Tongue (tissue), 2 donors: ENCODE results near the gene AWAT2. TPM values are rescaled to one million over a fixed set of nuclear protein-coding genes. Genes with fewer than 3 reads are reported as not detected.
"Not testable (repeated sequence)": the region's sequence is repeated elsewhere in the genome, so short reads cannot be mapped to it uniquely, and the experiment has no call there.

Experiments used
- DNase-seq: peaks from one replicate; pipeline ENCODE4 v3.0.0-alpha.2; 2015
- total RNA-seq: library from RNA; depleted of rRNA; stranded (reverse); fragments of >200 nt; gene quantifications from one replicate; pipeline ENCODE4 v1.2.3, GENCODE V29; 2014

Gene AWAT2
- total RNA-seq, 1 donor from 2014 or later, result not detected

GRCh38 chrX:70041993-70042392 lies 7.7 kb downstream of the AWAT2 start:
- no peak for DNase-seq

- DNase-seq, result no peak
Measured at GRCh38 chrX:70039758-70040157, 10.0 kb downstream of the AWAT2 start.

- no peak for DNase-seq
Measured at GRCh38 chrX:70038951-70039350, 10.8 kb downstream of the AWAT2 start.

- no peak for DNase-seq
Measured at GRCh38 chrX:70038515-70038914, 11.2 kb downstream of the AWAT2 start.

GRCh38 chrX:70034646-70035045 lies 15.1 kb downstream of the AWAT2 start:
- no peak for DNase-seq

- no peak for DNase-seq
Measured at GRCh38 chrX:70033348-70034051, 16.2 kb downstream of the AWAT2 start.

- peak; percentile 16 for DNase-seq
Measured at GRCh38 chrX:70032792-70033191, 16.9 kb downstream of the AWAT2 start.

- peak; percentile 73 for DNase-seq
Measured at GRCh38 chrX:70030301-70030767, 19.4 kb downstream of the AWAT2 start.

GRCh38 chrX:70029863-70030262 lies 19.9 kb downstream of the AWAT2 start:
- peak; percentile 76 for DNase-seq

- DNase-seq, result no peak
Measured at GRCh38 chrX:70026851-70027200, 22.9 kb downstream of the AWAT2 start.

GRCh38 chrX:70026112-70026850 lies 23.5 kb downstream of the AWAT2 start:
- no peak for DNase-seq

- peak; percentile 57 for DNase-seq
Measured at GRCh38 chrX:70025464-70025863, 24.3 kb downstream of the AWAT2 start.

GRCh38 chrX:70022616-70023015 lies 27.1 kb downstream of the AWAT2 start:
- no peak for DNase-seq

GRCh38 chrX:70016513-70016912 lies 33.2 kb downstream of the AWAT2 start:
- no peak for DNase-seq

GRCh38 chrX:70013466-70014381 lies 36.0 kb downstream of the AWAT2 start:
- peak; percentile 77 for DNase-seq

GRCh38 chrX:70012756-70013155 lies 37.0 kb downstream of the AWAT2 start:
- DNase-seq, result no peak

- DNase-seq, result no peak
Measured at GRCh38 chrX:70009970-70010369, 39.8 kb downstream of the AWAT2 start.

- no peak for DNase-seq
Measured at GRCh38 chrX:70009049-70009448, 40.7 kb downstream of the AWAT2 start.

- DNase-seq, result no peak
Measured at GRCh38 chrX:70007946-70008345, 41.8 kb downstream of the AWAT2 start.

GRCh38 chrX:70001708-70002341 lies 47.9 kb downstream of the AWAT2 start:
- DNase-seq, result no peak

- no peak for DNase-seq
Measured at GRCh38 chrX:70001269-70001668, 48.5 kb downstream of the AWAT2 start.

GRCh38 chrX:69998299-69998698 lies 51.4 kb downstream of the AWAT2 start:
- not testable (repeated sequence) for DNase-seq
